ENCODE data around the gene SLA2.

SLA2 gene

GRCh38 chr20:36606158-36607066 is 39.6 kb downstream of the SLA2 start:
- H3K27ac ChIP-seq: peak overlapping the region; percentile 80
- peak; percentile 34 for DNase-seq (ENCODE audit: low spot score)
- POLR2A ChIA-PET (ENCODE audit: low non-redundant PET): interaction anchor here (0.6 to 1.2 kb wide), 6 partner anchors 11 to 864 kb away, joined by 4 to 8 read pairs (median 5); partner anchors contain the start of gene RBM39
- no peak for TF ChIP-seq CTCF (conservative IDR thresholded peaks at IDR 0.05; ENCODE audit: low read depth)
- CTCF ChIA-PET: interaction anchor here (0.5 to 1.8 kb wide), 20 partner anchors 11 to 407 kb away, joined by 3 to 17 read pairs (median 4); partner anchors contain the start of gene DSN1

GRCh38 chr20:36605399-36606157 is 40.4 kb downstream of the SLA2 start, which contains the start of gene RAB5IF:
Gene RAB5IF, plus strand, starts transcription at chr20:36605779. Its CDS starts 173 bp downstream, at chr20:36605952.
- peak; percentile 99 for TF ChIP-seq CTCF (conservative IDR thresholded peaks at IDR 0.05; ENCODE audit: low read depth)
- peak within 1 kb of the TSS; percentile 80 for H3K27ac ChIP-seq
- peak; percentile 99 for DNase-seq (ENCODE audit: low spot score)
- ChIA-PET POLR2A (ENCODE audit: low non-redundant PET) (interaction anchor here (0.5 to 1.2 kb wide), 7 partner anchors 34 to 864 kb away, joined by 3 to 7 read pairs (median 4); partner anchors contain the start of gene RBM39), CTCF (interaction anchor here (0.5 to 1.8 kb wide), 32 partner anchors 8 to 546 kb away, joined by 3 to 17 read pairs (median 4); partner anchors contain the start of genes DSN1 and TGIF2)

- TF ChIP-seq CTCF (conservative IDR thresholded peaks at IDR 0.05; ENCODE audit: low read depth): no peak
- CTCF ChIA-PET: interaction anchor here (0.6 to 1.8 kb wide), 29 partner anchors 8 to 942 kb away, joined by 3 to 17 read pairs (median 4); partner anchors contain the start of genes DSN1 and TGIF2
- peak; percentile 23 for DNase-seq (ENCODE audit: low spot score)
- peak overlapping the region; percentile 80 for H3K27ac ChIP-seq
- POLR2A ChIA-PET (ENCODE audit: low non-redundant PET): interaction anchor here (0.5 to 1.2 kb wide), 5 partner anchors 33 to 363 kb away, joined by 3 to 7 read pairs (median 4); no protein-coding TSS in a partner anchor
These were observed 41.0 kb downstream of the SLA2 start for GRCh38 chr20:36604952-36605398.

GRCh38 chr20:36601540-36601939 is 44.5 kb downstream of the SLA2 start:
- no peak for DNase-seq (ENCODE audit: low spot score)
- TF ChIP-seq CTCF (conservative IDR thresholded peaks at IDR 0.05; ENCODE audit: low read depth): no peak
- ChIA-PET POLR2A (ENCODE audit: low non-redundant PET) (no interaction called here), CTCF (interaction anchor here (1.7 kb wide), 1 partner anchor 9 kb away, joined by 11 read pairs; no protein-coding TSS in a partner anchor)
- H3K27ac ChIP-seq: no peak overlapping the region

GRCh38 chr20:36599912-36600345 is 46.1 kb downstream of the SLA2 start:
- TF ChIP-seq CTCF (conservative IDR thresholded peaks at IDR 0.05; ENCODE audit: low read depth): no peak
- ChIA-PET POLR2A (ENCODE audit: low non-redundant PET) (no interaction called here), CTCF (interaction anchor here (0.6 to 1.7 kb wide), 5 partner anchors 8 to 334 kb away, joined by 3 to 11 read pairs (median 5); no protein-coding TSS in a partner anchor)
- H3K27ac ChIP-seq: no peak overlapping the region
- no peak for DNase-seq (ENCODE audit: low spot score)
